Panc1 (cell line): ENCODE data around the gene LRMDA. TPM values are rescaled to one million over a fixed set of nuclear protein-coding genes. Genes with fewer than 3 reads are reported as not detected.

ENCODE experiments used
- ATAC-seq: fragments of 200-7000 bp; cut with Tn5 transposase; 2 replicates; pipeline ENCODE4 v1.9.1; 2020; ENCODE audit warnings: mild to moderate bottlenecking, moderate library complexity
- BruUV-seq: library from RNA; stranded (reverse); fragments of 400-500 nt; replicated peaks from 2 replicates; lab custom pipeline; 2021; lab: Mats Ljungman, UMichigan
- CTCF ChIA-PET: fragments of 300-600 bp; sonication (Branson Sonifier 250); formaldehyde crosslinking; loops from one replicate; lab custom pipeline; 2022; ENCODE audit warnings: antibody characterized with exemption; lab: Charles Lee
- POLR2A ChIA-PET: fragments of 300-600 bp; sonication (Branson Sonifier 250); formaldehyde crosslinking; loops from one replicate; lab custom pipeline; 2022; ENCODE audit warnings: antibody characterized with exemption; lab: Charles Lee
- DNase-seq: peaks from one replicate; pipeline ENCODE4 v3.0.0-alpha.2; 2010; ENCODE audit warnings: low read depth, low spot score
- H3K27ac ChIP-seq: 2 replicates; pipeline ENCODE4 v1.5.1; 2011; ENCODE audit warnings: mild to moderate bottlenecking, low read length, inconsistent platforms
- H3K27me3 ChIP-seq: fragments of 200-500 bp; sonication (Bioruptor generic); 2 replicates; pipeline ENCODE4 v1.6.0; 2014; ENCODE audit warnings: low read length, inconsistent platforms; ENCODE audit not compliant: control insufficient read depth, insufficient read depth
- H3K36me3 ChIP-seq: fragments of 200-500 bp; sonication (Bioruptor generic); 2 replicates; pipeline ENCODE4 v1.5.1; 2014; ENCODE audit warnings: inconsistent platforms, mild to moderate bottlenecking, low read length, moderate library complexity; ENCODE audit not compliant: control insufficient read depth, insufficient read depth
- H3K4me1 ChIP-seq: 2 replicates; pipeline ENCODE4 v1.5.1; 2011; ENCODE audit warnings: inconsistent platforms, mild to moderate bottlenecking, low read length, moderate library complexity; ENCODE audit not compliant: control insufficient read depth, insufficient read depth
- H3K4me3 ChIP-seq, 2 experiments: 2 replicates each; pipeline ENCODE4 v1.5.1; 2011 to 2012; ENCODE audit warnings: low read depth in 2 of 2, low read length in 2 of 2, mild to moderate bottlenecking in 2 of 2, inconsistent platforms in 1 of 2, moderate library complexity in 1 of 2
- H3K9me3 ChIP-seq: fragments of 200-500 bp; sonication (Bioruptor generic); 2 replicates; pipeline ENCODE4 v1.5.1; 2014; ENCODE audit warnings: low read depth, mild to moderate bottlenecking, inconsistent platforms, low read length, moderate library complexity; ENCODE audit not compliant: control insufficient read depth, insufficient read depth
- CTCF ChIP-seq: fragments of 450-650 bp; IDR thresholded peaks from 2 replicates; pipeline ENCODE4 v1.5.1; 2017; ENCODE audit warnings: mild to moderate bottlenecking
- POLR2AphosphoS5 ChIP-seq: IDR thresholded peaks from 2 replicates; pipeline ENCODE4 v1.6.1; 2012; ENCODE audit warnings: mild to moderate bottlenecking, low read depth, low read length, moderate library complexity
- REST ChIP-seq, 2 experiments: IDR thresholded peaks; 2 replicates each; pipeline ENCODE4 v1.6.1; 2011 to 2012; ENCODE audit warnings: low read depth in 2 of 2, control low read depth in 1 of 2, low read length in 1 of 2, mild to moderate bottlenecking in 1 of 2, moderate library complexity in 1 of 2; ENCODE audit not compliant: insufficient read depth in 1 of 2
- SIN3A ChIP-seq: IDR thresholded peaks from 2 replicates; pipeline ENCODE4 v1.6.1; 2012; ENCODE audit warnings: low read depth, mild to moderate bottlenecking, low read length, moderate library complexity, borderline replicate concordance; ENCODE audit not compliant: insufficient read depth
- TCF7L2 ChIP-seq: IDR thresholded peaks from 2 replicates; pipeline ENCODE4 v1.6.1; 2011; ENCODE audit warnings: mild to moderate bottlenecking, low read depth, low read length, inconsistent platforms
- in situ Hi-C: cut with HindIII; loops from 2 replicates; pipeline ENCODE4 v1.10.0; 2016; ENCODE audit warnings: low sequenced_read_pairs, low pct_unique_long_range_greater_than_20kb
- intact Hi-C: fragments of 100-400 bp; cut with micrococcal nuclease; formaldehyde crosslinking; loops from one replicate; pipeline ENCODE4 v1.10.0; 2022; ENCODE audit not compliant: unreplicated experiment
- total RNA-seq: library from RNA; stranded (reverse); gene quantifications from one replicate; pipeline ENCODE4 v1.2.1, GENCODE V29; 2021; ENCODE audit not compliant: unreplicated experiment

LRMDA gene
- total RNA-seq, 1 experiment from 2014 or later, result 1.2 TPM

- ChIA-PET POLR2A (no interaction called here), CTCF (no interaction called here)
- DNase-seq (no peak), ATAC-seq (no peak)
- Histone ChIP-seq H3K27ac (no peak overlapping the region), H3K36me3 (no peaks in the 10 kb centered on the region), H3K9me3 (no peaks in the 10 kb centered on the region), H3K4me1 (no peaks in the 10 kb centered on the region), H3K27me3 (peaks cover 20% of the 10 kb centered on the region), H3K4me3 (no peak overlapping the region)
- TF ChIP-seq TCF7L2 (no peak), SIN3A (no peak), CTCF (no peak), POLR2AphosphoS5 (no peak), REST (IDR thresholded peaks at IDR 0.05; ENCODE audit: insufficient read depth in 1 of 2, low read depth in 2 of 2, low read length in 1 of 2) (no peak)
- in situ Hi-C loops, result no loop called here
- BruUV-seq, result no TSS peak
- intact Hi-C loops, result no loop called here
Observed at GRCh38 chr10:75640381-75640780, 209.0 kb downstream of the LRMDA start.

GRCh38 chr10:75640803-75641202, 209.4 kb downstream of the LRMDA start:
- BruUV-seq, result no TSS peak

More at GRCh38 chr10:75640803-75641202, 209.4 kb downstream of the LRMDA start:
- in situ Hi-C loops, result no loop called here
- H3K27me3 ChIP-seq, result peaks cover 20% of the 10 kb centered on the region
- H3K4me3 ChIP-seq, result no peak overlapping the region
- DNase-seq (no peak), ATAC-seq (no peak)
- CTCF ChIA-PET, result no interaction called here
- intact Hi-C loops, result no loop called here
- TF ChIP-seq REST (IDR thresholded peaks at IDR 0.05; ENCODE audit: insufficient read depth in 1 of 2, low read depth in 2 of 2, low read length in 1 of 2), result no peak
- TF ChIP-seq SIN3A, result no peak
- no peak for TF ChIP-seq CTCF
- TF ChIP-seq POLR2AphosphoS5, result no peak
- no peak for TF ChIP-seq TCF7L2
- no peaks in the 10 kb centered on the region for H3K9me3 ChIP-seq
- H3K4me1 ChIP-seq, result no peaks in the 10 kb centered on the region
- no peaks in the 10 kb centered on the region for H3K36me3 ChIP-seq
- no peak overlapping the region for H3K27ac ChIP-seq
- POLR2A ChIA-PET, result no interaction called here
